HepG2 (cell line): ENCODE data around the gene PIGL. TPM values are rescaled to one million over a fixed set of nuclear protein-coding genes. Genes with fewer than 3 reads are reported as not detected.
A peak's percentile ranks its signal among the peaks of the same experiment; 100 is the strongest.

Source experiments
- ATAC-seq: fragments of 200-7000 bp; cut with Tn5 transposase; 3 replicates; pipeline ENCODE4 v1.9.1; 2020; ENCODE audit warnings: mild to moderate bottlenecking, moderate library complexity
- BruUV-seq: library from RNA; stranded (reverse); fragments of 400-500 nt; replicated peaks from 2 replicates; lab custom pipeline; 2021; lab: Mats Ljungman, UMichigan
- CTCF ChIA-PET: fragments of 300-600 bp; formaldehyde crosslinking; extraction: SDS; loops from one replicate; lab custom pipeline; 2021; ENCODE audit warnings: low total read pairs, inconsistent platforms, low intra/inter-chr PET ratio; lab: Yijun Ruan, JAX
- POLR2A ChIA-PET: fragments of 350-600 bp; sonication (Branson Sonifier 250); formaldehyde crosslinking; loops from one replicate; lab custom pipeline; 2020; ENCODE audit warnings: antibody characterized with exemption, inconsistent platforms; lab: Yijun Ruan, JAX
- DNase-seq: peaks from one replicate; pipeline ENCODE4 v3.0.0-alpha.2; 2015; ENCODE audit warnings: low spot score
- FAIRE-seq: peaks from 3 replicates; lab custom pipeline; 2011; peaks lifted over from hg19 to GRCh38; lab: Jason Lieb, UNC
- H2AFZ ChIP-seq: one replicate; pipeline ENCODE4 v1.6.1; 2011; ENCODE audit warnings: low read length, inconsistent platforms
- H3K27ac ChIP-seq: fragments of 300-600 bp; 3 replicates; pipeline ENCODE4 v1.8.0; 2011; ENCODE audit warnings: mixed run types, mild to moderate bottlenecking, mixed read lengths, low read length, inconsistent platforms; ENCODE audit not compliant: insufficient read depth; ENCODE audit errors: extremely low read length
- H3K27me3 ChIP-seq, 2 experiments: fragments of 200-600 bp in 1 of 2; 2 replicates in 1 of 2; 3 replicates in 1 of 2; pipeline versions ENCODE4 v1.6.0 to v1.8.0; 2011; ENCODE audit warnings: low read length in 2 of 2, mild to moderate bottlenecking in 2 of 2, moderate library complexity in 2 of 2, inconsistent platforms in 1 of 2; ENCODE audit not compliant: insufficient read depth in 2 of 2, control insufficient read depth in 1 of 2
- H3K36me3 ChIP-seq, 2 experiments: fragments of 200-600 bp in 1 of 2; replicated peaks in 1 of 2; 2 replicates in 1 of 2; 3 replicates in 1 of 2; pipeline versions ENCODE4 v1.5.1 to v1.8.0; 2011; ENCODE audit warnings: low read length in 2 of 2, inconsistent platforms in 1 of 2; ENCODE audit not compliant: insufficient read depth in 2 of 2, control insufficient read depth in 1 of 2
- H3K4me1 ChIP-seq: 2 replicates; pipeline ENCODE4 v1.5.1; 2012; ENCODE audit warnings: low read length, inconsistent platforms; ENCODE audit not compliant: insufficient read depth
- H3K4me2 ChIP-seq: 2 replicates; pipeline ENCODE4 v1.6.0; 2011; ENCODE audit warnings: low read depth, low read length, inconsistent platforms
- H3K4me3 ChIP-seq, 3 experiments: fragments of 200-600 bp in 1 of 3; sonication (generic), shearing (Covaris generic) in 1 of 3; replicated peaks in 1 of 3; 2 replicates each; pipeline ENCODE4 v1.5.1; 2011 to 2016; ENCODE audit warnings: low read length in 3 of 3, inconsistent platforms in 2 of 3, low read depth in 2 of 3, mild to moderate bottlenecking in 2 of 3, control low read depth in 1 of 3, mixed read lengths in 1 of 3; ENCODE audit not compliant: insufficient read depth in 1 of 3
- H3K79me2 ChIP-seq: one replicate; pipeline ENCODE4 v1.6.1; 2011; ENCODE audit warnings: low read length, inconsistent platforms; ENCODE audit not compliant: insufficient read depth
- H3K9ac ChIP-seq: 2 replicates; pipeline ENCODE4 v1.6.0; 2011; ENCODE audit warnings: mild to moderate bottlenecking, low read depth, low read length, inconsistent platforms; ENCODE audit not compliant: insufficient read depth
- H3K9me3 ChIP-seq: 2 replicates; pipeline ENCODE4 v1.5.1; 2012; ENCODE audit warnings: mild to moderate bottlenecking, low read length
- H4K20me1 ChIP-seq: 2 replicates; pipeline ENCODE4 v1.6.0; 2011; ENCODE audit warnings: inconsistent platforms, mild to moderate bottlenecking, low read length, moderate library complexity; ENCODE audit not compliant: insufficient read depth
- ERF ChIP-seq: IDR thresholded peaks from 2 replicates; pipeline ENCODE4 v1.6.1; 2018; ENCODE audit warnings: missing biosample characterization, missing genetic modification reagents
- IRX3 ChIP-seq: sonication (generic); formaldehyde crosslinking; IDR thresholded peaks from 2 replicates; pipeline ENCODE4 v1.8.1; 2023; ENCODE audit warnings: mild to moderate bottlenecking, low read depth, missing genetic modification reagents, borderline replicate concordance
- LCORL ChIP-seq, 2 experiments: fragments of 450-650 bp in 1 of 2; sonication (generic) in 1 of 2; formaldehyde crosslinking in 1 of 2; IDR thresholded peaks; 2 replicates each; pipeline versions ENCODE4 v1.5.0 to v1.6.1; 2017 to 2020; ENCODE audit warnings: antibody characterized with exemption in 1 of 2, missing genetic modification reagents in 1 of 2
- NCOR1 ChIP-seq: fragments of 200-600 bp; sonication (generic); IDR thresholded peaks from 2 replicates; pipeline ENCODE4 v1.7.0; 2017; ENCODE audit warnings: antibody characterized with exemption, low read length, borderline replicate concordance
- TGIF2 ChIP-seq: IDR thresholded peaks from 2 replicates; pipeline ENCODE4 v1.6.1; 2016; ENCODE audit warnings: control low read depth, missing compliant biosample characterization
- XRCC5 ChIP-seq: fragments of 200-400 bp; formaldehyde crosslinking; optimal IDR thresholded peaks from 2 replicates; pipeline ENCODE3; 2017; ENCODE audit warnings: mild to moderate bottlenecking, low read length
- ZNF552 ChIP-seq: sonication (generic); formaldehyde crosslinking; IDR thresholded peaks from 2 replicates; pipeline ENCODE4 v1.9.0; 2022; ENCODE audit warnings: missing genetic modification reagents, mild to moderate bottlenecking, borderline replicate concordance
- ZNF558 ChIP-seq: sonication (generic); formaldehyde crosslinking; IDR thresholded peaks from 2 replicates; pipeline ENCODE4 v1.9.0; 2022; ENCODE audit warnings: mild to moderate bottlenecking, missing genetic modification reagents, borderline replicate concordance
- WGBS: methylation state at CpG from one replicate; pipeline ENCODE4 v1.1.6; 2017; ENCODE audit warnings: low lambda C conversion rate; 5-methylcytosine and 5-hydroxymethylcytosine counted together
- in situ Hi-C: cut with HindIII; loops from 2 replicates; pipeline ENCODE4 v1.10.0; 2017; ENCODE audit warnings: low pct_unique_long_range_greater_than_20kb; ENCODE audit not compliant: extremely low pct_ligation_motif_present
- intact Hi-C: fragments of 100-400 bp; cut with micrococcal nuclease; formaldehyde crosslinking; loops from one replicate; pipeline ENCODE4 v1.10.0; 2022; ENCODE audit not compliant: unreplicated experiment
- polyA plus RNA-seq, 8 experiments: library from polyadenylated mRNA; depleted of rRNA in 3 of 8; stranded (reverse) in 7 of 8; unstranded in 1 of 8; fragments of >200 nt; fragmentation: Illumina TruSeq in 4 of 8; extraction: Trizol in 4 of 8; gene quantifications; 2 replicates each; pipeline versions ENCODE4 v1.2.1 to v1.2.3, GENCODE V29; 2011 to 2016; ENCODE audit warnings: low read depth in 4 of 8, missing spikeins in 1 of 8, mixed read lengths in 1 of 8; ENCODE audit not compliant: insufficient read depth in 1 of 8
- total RNA-seq, 5 experiments: library from RNA; depleted of rRNA; stranded (reverse); fragments of >200 nt; fragmentation: Illumina TruSeq; extraction: Trizol; gene quantifications; 2 replicates each; pipeline ENCODE4 v1.2.3, GENCODE V29; 2016; ENCODE audit warnings: low read depth in 1 of 5
- TF ChIP-seq, protein P1 (sequence below): sonication (generic); formaldehyde crosslinking; IDR thresholded peaks from 2 replicates; pipeline ENCODE4 v1.5.0; 2020; ENCODE audit warnings: mild to moderate bottlenecking, missing genetic modification reagents
- TF ChIP-seq, protein P2 (sequence below): sonication (generic); formaldehyde crosslinking; IDR thresholded peaks from 2 replicates; pipeline ENCODE4 v1.4.0; 2020; ENCODE audit warnings: missing genetic modification reagents, mild to moderate bottlenecking, borderline replicate concordance
- TF ChIP-seq, protein P3 (sequence below): sonication (generic); formaldehyde crosslinking; IDR thresholded peaks from 2 replicates; pipeline ENCODE4 v1.5.1; 2020; ENCODE audit warnings: missing genetic modification reagents, mild to moderate bottlenecking, borderline replicate concordance
- TF ChIP-seq, protein P4 (sequence below): sonication (generic); formaldehyde crosslinking; IDR thresholded peaks from 2 replicates; pipeline ENCODE4 v1.4.0; 2020; ENCODE audit warnings: missing genetic modification reagents

PIGL gene
- total and polyA plus RNA-seq, 2 of the 13 experiments (the other 11 are each of a cell fraction or from before 2014, with no cell fraction given): 28.5 to 63.8 TPM

DNA sequence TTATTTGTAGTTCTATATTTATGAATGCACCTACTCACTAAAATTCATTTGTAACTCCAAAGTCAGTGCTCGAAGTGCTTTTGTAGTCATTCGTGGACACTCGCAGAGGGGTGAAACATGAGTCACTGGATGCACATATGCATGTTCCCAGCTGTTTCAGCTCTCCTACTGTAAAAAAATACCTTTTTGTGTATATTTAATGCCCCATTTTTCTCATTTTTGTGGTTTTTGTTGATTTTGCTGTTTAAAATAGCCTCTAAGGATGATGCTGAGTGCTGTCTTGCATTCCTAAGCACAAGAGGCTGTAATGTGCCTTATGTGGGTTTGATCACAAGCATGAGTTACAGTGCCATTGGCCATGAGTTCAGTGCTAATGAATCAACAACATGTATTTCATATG lies 105.6 kb downstream of the PIGL start (continued):
- TF ChIP-seq LCORL (IDR thresholded peaks at IDR 0.05): no peak
- TF ChIP-seq LCORL (CRISPR knock-in tag; IDR thresholded peaks at IDR 0.05): no peak
- TF ChIP-seq, protein P1, sequence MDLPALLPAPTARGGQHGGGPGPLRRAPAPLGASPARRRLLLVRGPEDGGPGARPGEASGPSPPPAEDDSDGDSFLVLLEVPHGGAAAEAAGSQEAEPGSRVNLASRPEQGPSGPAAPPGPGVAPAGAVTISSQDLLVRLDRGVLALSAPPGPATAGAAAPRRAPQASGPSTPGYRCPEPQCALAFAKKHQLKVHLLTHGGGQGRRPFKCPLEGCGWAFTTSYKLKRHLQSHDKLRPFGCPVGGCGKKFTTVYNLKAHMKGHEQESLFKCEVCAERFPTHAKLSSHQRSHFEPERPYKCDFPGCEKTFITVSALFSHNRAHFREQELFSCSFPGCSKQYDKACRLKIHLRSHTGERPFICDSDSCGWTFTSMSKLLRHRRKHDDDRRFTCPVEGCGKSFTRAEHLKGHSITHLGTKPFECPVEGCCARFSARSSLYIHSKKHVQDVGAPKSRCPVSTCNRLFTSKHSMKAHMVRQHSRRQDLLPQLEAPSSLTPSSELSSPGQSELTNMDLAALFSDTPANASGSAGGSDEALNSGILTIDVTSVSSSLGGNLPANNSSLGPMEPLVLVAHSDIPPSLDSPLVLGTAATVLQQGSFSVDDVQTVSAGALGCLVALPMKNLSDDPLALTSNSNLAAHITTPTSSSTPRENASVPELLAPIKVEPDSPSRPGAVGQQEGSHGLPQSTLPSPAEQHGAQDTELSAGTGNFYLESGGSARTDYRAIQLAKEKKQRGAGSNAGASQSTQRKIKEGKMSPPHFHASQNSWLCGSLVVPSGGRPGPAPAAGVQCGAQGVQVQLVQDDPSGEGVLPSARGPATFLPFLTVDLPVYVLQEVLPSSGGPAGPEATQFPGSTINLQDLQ (CRISPR knock-in tag): no peak
- TF ChIP-seq IRX3 (CRISPR knock-in tag): no peak
- TF ChIP-seq, protein P2, sequence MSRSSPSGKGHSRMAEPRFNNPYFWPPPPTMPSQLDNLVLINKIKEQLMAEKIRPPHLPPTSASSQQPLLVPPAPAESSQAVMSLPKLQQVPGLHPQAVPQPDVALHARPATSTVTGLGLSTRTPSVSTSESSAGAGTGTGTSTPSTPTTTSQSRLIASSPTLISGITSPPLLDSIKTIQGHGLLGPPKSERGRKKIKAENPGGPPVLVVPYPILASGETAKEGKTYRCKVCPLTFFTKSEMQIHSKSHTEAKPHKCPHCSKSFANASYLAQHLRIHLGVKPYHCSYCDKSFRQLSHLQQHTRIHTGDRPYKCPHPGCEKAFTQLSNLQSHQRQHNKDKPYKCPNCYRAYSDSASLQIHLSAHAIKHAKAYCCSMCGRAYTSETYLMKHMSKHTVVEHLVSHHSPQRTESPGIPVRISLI (CRISPR knock-in tag): no peak
- TF ChIP-seq ZNF558 (CRISPR knock-in tag): no peak

DNA sequence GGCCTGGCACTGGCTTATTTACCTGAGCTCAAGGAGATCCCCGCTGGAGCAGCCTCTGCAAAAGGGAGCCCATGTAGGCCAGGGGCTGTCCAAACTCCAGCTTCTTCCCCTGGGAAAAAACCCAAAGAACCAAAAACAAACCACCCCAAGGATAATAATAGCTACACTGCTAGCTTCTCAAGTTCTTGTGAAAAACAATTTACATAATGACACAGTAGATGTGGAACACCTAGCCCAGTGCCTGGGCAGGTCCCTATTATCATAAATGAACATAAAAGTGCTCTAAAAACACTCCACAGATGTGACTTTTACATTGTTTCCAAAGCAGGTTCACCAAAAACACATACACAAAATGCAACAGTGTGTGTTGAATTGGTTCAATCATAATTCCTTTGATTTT lies 109.0 kb downstream of the PIGL start:
- DNase-seq (no peak), FAIRE-seq (no peak), ATAC-seq (no peak)
- Histone ChIP-seq H3K27ac (no peak overlapping the region), H3K9me3 (no peaks in the 10 kb centered on the region), H3K9ac (no peak overlapping the region), H4K20me1 (no peaks in the 10 kb centered on the region), H3K79me2 (no peaks in the 10 kb centered on the region), H3K36me3 (peaks cover 0 to 20% of the 10 kb centered on the region in 2 experiments; a peak in 3 of 5 replicates), H3K4me3 (no peak overlapping the region), H3K4me1 (peaks cover 12% of the 10 kb centered on the region), H3K4me2 (no peak overlapping the region), H3K27me3 (no peaks in the 10 kb centered on the region), H2AFZ (no peak overlapping the region)
- ChIA-PET CTCF (no interaction called here), POLR2A (interaction anchor here (0.6 to 1.8 kb wide), 4 partner anchors 11 to 40 kb away, joined by 3 to 5 read pairs (median 4); no protein-coding TSS in a partner anchor)
- intact Hi-C loops (no loop called here), in situ Hi-C loops (no loop called here)
- TF ChIP-seq ERF (CRISPR knock-in tag) (no peak), NCOR1 (no peak), ZNF552 (CRISPR knock-in tag) (no peak), TGIF2 (no peak), XRCC5 (no peak)
- TF ChIP-seq, protein P3, sequence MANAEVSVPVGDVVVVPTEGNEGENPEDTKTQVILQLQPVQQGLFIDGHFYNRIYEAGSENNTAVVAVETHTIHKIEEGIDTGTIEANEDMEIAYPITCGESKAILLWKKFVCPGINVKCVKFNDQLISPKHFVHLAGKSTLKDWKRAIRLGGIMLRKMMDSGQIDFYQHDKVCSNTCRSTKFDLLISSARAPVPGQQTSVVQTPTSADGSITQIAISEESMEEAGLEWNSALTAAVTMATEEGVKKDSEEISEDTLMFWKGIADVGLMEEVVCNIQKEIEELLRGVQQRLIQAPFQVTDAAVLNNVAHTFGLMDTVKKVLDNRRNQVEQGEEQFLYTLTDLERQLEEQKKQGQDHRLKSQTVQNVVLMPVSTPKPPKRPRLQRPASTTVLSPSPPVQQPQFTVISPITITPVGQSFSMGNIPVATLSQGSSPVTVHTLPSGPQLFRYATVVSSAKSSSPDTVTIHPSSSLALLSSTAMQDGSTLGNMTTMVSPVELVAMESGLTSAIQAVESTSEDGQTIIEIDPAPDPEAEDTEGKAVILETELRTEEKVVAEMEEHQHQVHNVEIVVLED (CRISPR knock-in tag): no peak
- TF ChIP-seq, protein P4, sequence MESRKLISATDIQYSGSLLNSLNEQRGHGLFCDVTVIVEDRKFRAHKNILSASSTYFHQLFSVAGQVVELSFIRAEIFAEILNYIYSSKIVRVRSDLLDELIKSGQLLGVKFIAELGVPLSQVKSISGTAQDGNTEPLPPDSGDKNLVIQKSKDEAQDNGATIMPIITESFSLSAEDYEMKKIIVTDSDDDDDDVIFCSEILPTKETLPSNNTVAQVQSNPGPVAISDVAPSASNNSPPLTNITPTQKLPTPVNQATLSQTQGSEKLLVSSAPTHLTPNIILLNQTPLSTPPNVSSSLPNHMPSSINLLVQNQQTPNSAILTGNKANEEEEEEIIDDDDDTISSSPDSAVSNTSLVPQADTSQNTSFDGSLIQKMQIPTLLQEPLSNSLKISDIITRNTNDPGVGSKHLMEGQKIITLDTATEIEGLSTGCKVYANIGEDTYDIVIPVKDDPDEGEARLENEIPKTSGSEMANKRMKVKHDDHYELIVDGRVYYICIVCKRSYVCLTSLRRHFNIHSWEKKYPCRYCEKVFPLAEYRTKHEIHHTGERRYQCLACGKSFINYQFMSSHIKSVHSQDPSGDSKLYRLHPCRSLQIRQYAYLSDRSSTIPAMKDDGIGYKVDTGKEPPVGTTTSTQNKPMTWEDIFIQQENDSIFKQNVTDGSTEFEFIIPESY (CRISPR knock-in tag): no peak
- 100% methylated on average over 1 of the region's 1 CpG for WGBS
- TSS peak; percentile 36 for BruUV-seq
